ENCODE measurements around the gene S100A12.
"Not testable (repeated sequence)": the region's sequence is repeated elsewhere in the genome, so short reads cannot be mapped to it uniquely, and the experiment has no call there.

Gene S100A12

GRCh38 chr1:153407274-153407673, 31.9 kb upstream of the S100A12 start:
- H3K4me3 ChIP-seq (ENCODE audit: low read length in 2 of 2); H3K27me3 ChIP-seq (ENCODE audit: control insufficient read depth in 3 of 3, insufficient read depth in 3 of 3, low read depth in 1 of 3, low read length in 3 of 3); H4K91ac ChIP-seq (ENCODE audit: low read depth, low read length, poor library complexity); H3K4me2 ChIP-seq (ENCODE audit: insufficient read depth, low read length, poor library complexity, severe bottlenecking); H2BK120ac ChIP-seq (ENCODE audit: low read depth, low read length); H2AK5ac ChIP-seq (ENCODE audit: low read depth, low read length); H3K9me3 ChIP-seq (replicated peaks in 1 of 2; ENCODE audit: control insufficient read depth in 2 of 2, insufficient read depth in 1 of 2, low read depth in 1 of 2, low read length in 2 of 2); DNase-seq (ENCODE audit: low spot score); H3K14ac ChIP-seq (ENCODE audit: low read length); H2BK15ac ChIP-seq (ENCODE audit: low read length); H3K36me3 ChIP-seq (replicated peaks in 1 of 2; ENCODE audit: control insufficient read depth in 2 of 2, insufficient read depth in 2 of 2, low read length in 2 of 2); H3K79me1 ChIP-seq (ENCODE audit: low read depth, low read length); H3K4ac ChIP-seq (ENCODE audit: low read length); H2AFZ ChIP-seq (ENCODE audit: low read length); H3K9ac ChIP-seq (ENCODE audit: low read depth, low read length, poor library complexity); H2BK5ac ChIP-seq (ENCODE audit: low read length); H3K27ac ChIP-seq (replicated peaks; ENCODE audit: low read length); H2BK12ac ChIP-seq (ENCODE audit: low read length); H3K4me1 ChIP-seq (ENCODE audit: control insufficient read depth in 2 of 2, insufficient read depth in 1 of 2, low read depth in 1 of 2, low read length in 2 of 2): not testable (repeated sequence)
- Histone ChIP-seq H4K8ac (ENCODE audit: low read depth, low read length) (peak overlapping the region; percentile 23), H3K18ac (ENCODE audit: low read length) (peak overlapping the region; percentile 76), H3K23ac (ENCODE audit: low read depth, low read length, poor library complexity) (peak overlapping the region; percentile 80)
- WGBS, 2 donors (ENCODE audit: extremely low coverage in 2 of 2, insufficient read length in 2 of 2, insufficient replicate concordance in 1 of 2): no CpG with 5 or more reads among the region's 11 CpGs

- not testable (repeated sequence) for H3K79me1 ChIP-seq (ENCODE audit: low read depth, low read length); H3K4me1 ChIP-seq (ENCODE audit: control insufficient read depth in 2 of 2, insufficient read depth in 1 of 2, low read depth in 1 of 2, low read length in 2 of 2); H2BK12ac ChIP-seq (ENCODE audit: low read length)
Measured at GRCh38 chr1:153405825-153406599, 30.6 kb upstream of the S100A12 start.

DNA sequence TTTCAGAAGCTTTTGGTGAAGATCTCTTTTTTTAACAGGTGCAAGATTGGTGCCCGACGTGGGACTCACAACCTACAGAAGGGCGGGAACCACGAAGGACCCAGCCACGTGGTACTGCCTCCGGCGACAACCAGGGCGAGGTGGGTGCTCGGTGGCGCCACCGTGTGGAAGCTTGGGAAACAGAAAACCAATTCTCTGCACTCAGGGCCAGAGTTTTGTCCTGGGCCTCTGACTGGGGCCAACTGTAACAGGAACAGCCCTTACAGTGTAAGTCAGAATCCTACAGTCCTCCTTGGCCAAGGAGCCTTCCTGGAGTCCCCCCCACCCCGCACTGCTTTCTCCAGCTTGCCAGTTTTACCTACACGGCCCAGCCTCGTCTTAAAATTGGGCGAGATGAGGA, 29.3 kb upstream of the S100A12 start:
- no peak overlapping the region for H2AFZ ChIP-seq (ENCODE audit: low read length)
- H3K9me3 ChIP-seq (replicated peaks in 1 of 2; ENCODE audit: control insufficient read depth in 2 of 2, insufficient read depth in 1 of 2, low read depth in 1 of 2, low read length in 2 of 2): no peaks in the 10 kb centered on the region
- no peak overlapping the region for H2BK15ac ChIP-seq (ENCODE audit: low read length)
- H3K9ac ChIP-seq (ENCODE audit: low read depth, low read length, poor library complexity): no peak overlapping the region
- no peak overlapping the region for H2BK5ac ChIP-seq (ENCODE audit: low read length)
- no peak for DNase-seq (ENCODE audit: low spot score)
- peak overlapping the region in 1 of 2 donors; percentile 28 for H3K4me3 ChIP-seq (ENCODE audit: low read length in 2 of 2)
- H3K14ac ChIP-seq (ENCODE audit: low read length): no peak overlapping the region
- H3K4ac ChIP-seq (ENCODE audit: low read length): no peak overlapping the region
- H3K36me3 ChIP-seq (replicated peaks in 1 of 2; ENCODE audit: control insufficient read depth in 2 of 2, insufficient read depth in 2 of 2, low read length in 2 of 2): no peaks in the 10 kb centered on the region
- H2BK12ac ChIP-seq (ENCODE audit: low read length): no peak overlapping the region
- H3K23ac ChIP-seq (ENCODE audit: low read depth, low read length, poor library complexity): no peak overlapping the region
- no CpG with 5 or more reads among the region's 15 CpGs for WGBS, 2 donors (ENCODE audit: extremely low coverage in 2 of 2, insufficient read length in 2 of 2, insufficient replicate concordance in 1 of 2)
- no peak overlapping the region for H3K4me2 ChIP-seq (ENCODE audit: insufficient read depth, low read length, poor library complexity, severe bottlenecking)
- H4K8ac ChIP-seq (ENCODE audit: low read depth, low read length): no peak overlapping the region
- no peak overlapping the region for H3K27ac ChIP-seq (replicated peaks; ENCODE audit: low read length)
- no peak overlapping the region for H4K91ac ChIP-seq (ENCODE audit: low read depth, low read length, poor library complexity)
- no peak overlapping the region for H3K18ac ChIP-seq (ENCODE audit: low read length)
- no peaks in the 10 kb centered on the region for H3K79me1 ChIP-seq (ENCODE audit: low read depth, low read length)
- no peak overlapping the region for H2BK120ac ChIP-seq (ENCODE audit: low read depth, low read length)
- peaks cover 0 to 21% (median 0%) of the 10 kb centered on the region in 3 experiments for H3K27me3 ChIP-seq (ENCODE audit: control insufficient read depth in 3 of 3, insufficient read depth in 3 of 3, low read depth in 1 of 3, low read length in 3 of 3)
- no peak overlapping the region for H2AK5ac ChIP-seq (ENCODE audit: low read depth, low read length)
- H3K4me1 ChIP-seq (ENCODE audit: control insufficient read depth in 2 of 2, insufficient read depth in 1 of 2, low read depth in 1 of 2, low read length in 2 of 2): no peaks in the 10 kb centered on the region

More at GRCh38 chr1:153405825-153406599, 30.6 kb upstream of the S100A12 start:
- H2BK5ac ChIP-seq (ENCODE audit: low read length); H2AK5ac ChIP-seq (ENCODE audit: low read depth, low read length); H3K14ac ChIP-seq (ENCODE audit: low read length); H3K9me3 ChIP-seq (replicated peaks in 1 of 2; ENCODE audit: control insufficient read depth in 2 of 2, insufficient read depth in 1 of 2, low read depth in 1 of 2, low read length in 2 of 2); H2BK120ac ChIP-seq (ENCODE audit: low read depth, low read length); H3K4me2 ChIP-seq (ENCODE audit: insufficient read depth, low read length, poor library complexity, severe bottlenecking); H4K8ac ChIP-seq (ENCODE audit: low read depth, low read length); H4K91ac ChIP-seq (ENCODE audit: low read depth, low read length, poor library complexity); H2BK15ac ChIP-seq (ENCODE audit: low read length); H3K9ac ChIP-seq (ENCODE audit: low read depth, low read length, poor library complexity); H3K4ac ChIP-seq (ENCODE audit: low read length); H3K23ac ChIP-seq (ENCODE audit: low read depth, low read length, poor library complexity); H3K36me3 ChIP-seq (replicated peaks in 1 of 2; ENCODE audit: control insufficient read depth in 2 of 2, insufficient read depth in 2 of 2, low read length in 2 of 2); DNase-seq (ENCODE audit: low spot score); H3K27ac ChIP-seq (replicated peaks; ENCODE audit: low read length); H3K4me3 ChIP-seq (ENCODE audit: low read length in 2 of 2); H3K18ac ChIP-seq (ENCODE audit: low read length); H2AFZ ChIP-seq (ENCODE audit: low read length): not testable (repeated sequence)
- no CpG with 5 or more reads among the region's 6 CpGs for WGBS, 2 donors (ENCODE audit: extremely low coverage in 2 of 2, insufficient read length in 2 of 2, insufficient replicate concordance in 1 of 2)
- H3K27me3 ChIP-seq (ENCODE audit: control insufficient read depth in 3 of 3, insufficient read depth in 3 of 3, low read depth in 1 of 3, low read length in 3 of 3): peaks cover 0 to 17% (median 0%) of the 10 kb centered on the region in 3 experiments

- no peak overlapping the region for H2BK120ac ChIP-seq (ENCODE audit: low read depth, low read length)
- H2AK5ac ChIP-seq (ENCODE audit: low read depth, low read length): no peak overlapping the region
Measured at GRCh38 chr1:153404086-153404635, 28.7 kb upstream of the S100A12 start.

More at GRCh38 chr1:153404086-153404635, 28.7 kb upstream of the S100A12 start:
- no peak overlapping the region for H3K18ac ChIP-seq (ENCODE audit: low read length)
- no peak overlapping the region for H3K23ac ChIP-seq (ENCODE audit: low read depth, low read length, poor library complexity)
- H3K4me1 ChIP-seq (ENCODE audit: control insufficient read depth in 2 of 2, insufficient read depth in 1 of 2, low read depth in 1 of 2, low read length in 2 of 2): no peaks in the 10 kb centered on the region
- H2BK12ac ChIP-seq (ENCODE audit: low read length): no peak overlapping the region
- H3K4me3 ChIP-seq (ENCODE audit: low read length in 2 of 2): no peak overlapping the region
- H2BK15ac ChIP-seq (ENCODE audit: low read length): no peak overlapping the region
- no peak overlapping the region for H3K4ac ChIP-seq (ENCODE audit: low read length)
- H2BK5ac ChIP-seq (ENCODE audit: low read length): no peak overlapping the region
- H3K36me3 ChIP-seq (replicated peaks in 1 of 2; ENCODE audit: control insufficient read depth in 2 of 2, insufficient read depth in 2 of 2, low read length in 2 of 2): no peaks in the 10 kb centered on the region
- no peak overlapping the region for H3K27ac ChIP-seq (replicated peaks; ENCODE audit: low read length)
- H3K14ac ChIP-seq (ENCODE audit: low read length): no peak overlapping the region
- H3K4me2 ChIP-seq (ENCODE audit: insufficient read depth, low read length, poor library complexity, severe bottlenecking): no peak overlapping the region
- no peak overlapping the region for H3K9ac ChIP-seq (ENCODE audit: low read depth, low read length, poor library complexity)
- H2AFZ ChIP-seq (ENCODE audit: low read length): no peak overlapping the region
- no peak for DNase-seq (ENCODE audit: low spot score)
- H4K91ac ChIP-seq (ENCODE audit: low read depth, low read length, poor library complexity): no peak overlapping the region
- WGBS, 2 donors (ENCODE audit: extremely low coverage in 2 of 2, insufficient read length in 2 of 2, insufficient replicate concordance in 1 of 2): no CpG with 5 or more reads among the region's 7 CpGs
- peaks cover 0 to 23% (median 0%) of the 10 kb centered on the region in 3 experiments for H3K27me3 ChIP-seq (ENCODE audit: control insufficient read depth in 3 of 3, insufficient read depth in 3 of 3, low read depth in 1 of 3, low read length in 3 of 3)
- no peaks in the 10 kb centered on the region for H3K79me1 ChIP-seq (ENCODE audit: low read depth, low read length)
- H3K9me3 ChIP-seq (replicated peaks in 1 of 2; ENCODE audit: control insufficient read depth in 2 of 2, insufficient read depth in 1 of 2, low read depth in 1 of 2, low read length in 2 of 2): no peaks in the 10 kb centered on the region
- H4K8ac ChIP-seq (ENCODE audit: low read depth, low read length): no peak overlapping the region
